ENCODE data around the gene DUOX1.
A peak's percentile ranks its signal among the peaks of the same experiment; 100 is the strongest.

Gene DUOX1

GRCh38 chr15:45151998-45152828 lies 22.4 kb downstream of the DUOX1 start:
- no peaks in the 10 kb centered on the region for H3K27me3 Mint-ChIP-seq (ENCODE audit: low read depth)
- no peaks in the 10 kb centered on the region for H3K9me3 Mint-ChIP-seq
- H3K36me3 Mint-ChIP-seq (ENCODE audit: low read depth): peaks cover 4% of the 10 kb centered on the region
- H3K27ac Mint-ChIP-seq: no peak overlapping the region
- H3K4me3 Mint-ChIP-seq: no peak overlapping the region
- peaks cover 2% of the 10 kb centered on the region for H3K4me1 Mint-ChIP-seq (ENCODE audit: low read depth)

DNA sequence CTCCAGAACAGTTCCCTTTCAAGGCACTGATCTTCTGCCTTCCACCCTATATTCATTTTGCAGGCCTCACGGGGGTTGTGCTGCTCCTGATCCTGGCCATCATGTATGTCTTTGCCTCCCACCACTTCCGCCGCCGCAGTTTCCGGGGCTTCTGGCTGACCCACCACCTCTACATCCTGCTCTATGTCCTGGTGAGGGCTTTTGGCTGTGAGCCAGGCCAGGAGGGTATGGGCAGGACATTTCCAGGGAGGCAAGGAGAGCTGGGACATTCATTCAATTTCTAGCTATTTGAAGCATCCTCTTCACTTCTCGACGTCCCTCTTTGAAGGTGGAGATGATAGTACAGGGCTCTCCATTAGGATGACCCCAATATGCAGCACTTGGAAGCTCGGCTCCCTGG lies 25.9 kb downstream of the DUOX1 start:
- Mint-ChIP-seq H3K27ac (no peak overlapping the region), H3K27me3 (ENCODE audit: low read depth) (no peaks in the 10 kb centered on the region), H3K36me3 (ENCODE audit: low read depth) (peaks cover 4% of the 10 kb centered on the region), H3K9me3 (no peaks in the 10 kb centered on the region), H3K4me1 (ENCODE audit: low read depth) (peaks cover 7% of the 10 kb centered on the region), H3K4me3 (no peak overlapping the region)

DNA sequence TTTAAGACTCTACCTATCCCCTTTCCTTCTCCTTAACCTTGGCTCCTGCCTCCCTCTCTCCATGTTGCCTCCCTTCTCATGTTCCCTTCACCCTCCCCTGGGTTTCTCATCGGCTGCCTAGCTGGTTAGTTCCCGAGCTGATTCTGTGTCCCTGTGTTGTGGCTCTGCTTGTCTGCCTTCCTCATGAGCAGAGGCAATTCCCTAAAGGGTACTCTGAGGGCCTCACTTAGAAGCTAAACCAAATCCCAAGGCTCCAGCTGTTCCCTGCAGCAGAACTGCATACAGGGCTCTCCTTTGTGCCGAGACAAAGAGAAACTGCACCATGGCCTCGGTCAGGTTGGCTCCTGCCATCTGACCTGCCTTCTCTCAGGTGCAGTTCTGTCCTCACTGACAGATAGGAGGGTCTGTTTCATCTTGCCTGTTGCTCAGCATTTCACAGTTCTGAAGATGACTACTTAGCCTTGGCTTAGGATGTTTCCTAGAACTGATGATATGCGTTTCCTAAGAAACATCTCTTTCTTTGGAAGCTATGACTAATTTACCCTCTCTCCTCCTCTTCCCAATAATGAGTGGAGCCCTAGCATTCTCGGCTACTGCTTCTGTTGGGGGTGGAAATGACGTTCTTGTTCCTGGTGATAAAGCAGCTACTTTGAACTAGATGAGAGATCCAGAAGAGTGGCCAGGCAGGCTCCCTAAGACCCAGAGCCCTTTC lies 27.1 kb downstream of the DUOX1 start:
- H3K36me3 Mint-ChIP-seq (ENCODE audit: low read depth): peaks cover 4% of the 10 kb centered on the region
- H3K4me3 Mint-ChIP-seq: no peak overlapping the region
- no peaks in the 10 kb centered on the region for H3K27me3 Mint-ChIP-seq (ENCODE audit: low read depth)
- no peaks in the 10 kb centered on the region for H3K9me3 Mint-ChIP-seq
- H3K27ac Mint-ChIP-seq: no peak overlapping the region
- peaks cover 7% of the 10 kb centered on the region for H3K4me1 Mint-ChIP-seq (ENCODE audit: low read depth)

GRCh38 chr15:45157974-45158373 lies 28.2 kb downstream of the DUOX1 start:
- Mint-ChIP-seq H3K4me3 (no peak overlapping the region), H3K27ac (no peak overlapping the region), H3K4me1 (ENCODE audit: low read depth) (peaks cover 12% of the 10 kb centered on the region), H3K27me3 (ENCODE audit: low read depth) (no peaks in the 10 kb centered on the region), H3K36me3 (ENCODE audit: low read depth) (no peaks in the 10 kb centered on the region), H3K9me3 (no peaks in the 10 kb centered on the region)

DNA sequence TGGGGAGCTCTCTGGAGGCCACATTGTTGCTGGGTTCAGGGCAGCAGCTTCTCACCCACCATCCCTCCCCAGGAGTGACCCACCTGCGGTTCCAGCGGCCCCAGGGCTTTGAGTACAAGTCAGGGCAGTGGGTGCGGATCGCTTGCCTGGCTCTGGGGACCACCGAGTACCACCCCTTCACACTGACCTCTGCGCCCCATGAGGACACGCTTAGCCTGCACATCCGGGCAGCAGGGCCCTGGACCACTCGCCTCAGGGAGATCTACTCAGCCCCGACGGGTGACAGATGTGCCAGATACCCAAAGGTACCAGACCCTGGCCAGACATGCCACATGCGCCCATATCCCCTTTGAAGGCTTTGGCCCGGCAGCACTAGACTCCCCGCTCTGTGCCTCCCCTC lies 31.9 kb downstream of the DUOX1 start:
- no peak overlapping the region for H3K27ac Mint-ChIP-seq
- H3K4me1 Mint-ChIP-seq (ENCODE audit: low read depth): peaks cover 24% of the 10 kb centered on the region
- no peaks in the 10 kb centered on the region for H3K36me3 Mint-ChIP-seq (ENCODE audit: low read depth)
- H3K9me3 Mint-ChIP-seq: no peaks in the 10 kb centered on the region
- H3K27me3 Mint-ChIP-seq (ENCODE audit: low read depth): no peaks in the 10 kb centered on the region
- no peak overlapping the region for H3K4me3 Mint-ChIP-seq

DNA sequence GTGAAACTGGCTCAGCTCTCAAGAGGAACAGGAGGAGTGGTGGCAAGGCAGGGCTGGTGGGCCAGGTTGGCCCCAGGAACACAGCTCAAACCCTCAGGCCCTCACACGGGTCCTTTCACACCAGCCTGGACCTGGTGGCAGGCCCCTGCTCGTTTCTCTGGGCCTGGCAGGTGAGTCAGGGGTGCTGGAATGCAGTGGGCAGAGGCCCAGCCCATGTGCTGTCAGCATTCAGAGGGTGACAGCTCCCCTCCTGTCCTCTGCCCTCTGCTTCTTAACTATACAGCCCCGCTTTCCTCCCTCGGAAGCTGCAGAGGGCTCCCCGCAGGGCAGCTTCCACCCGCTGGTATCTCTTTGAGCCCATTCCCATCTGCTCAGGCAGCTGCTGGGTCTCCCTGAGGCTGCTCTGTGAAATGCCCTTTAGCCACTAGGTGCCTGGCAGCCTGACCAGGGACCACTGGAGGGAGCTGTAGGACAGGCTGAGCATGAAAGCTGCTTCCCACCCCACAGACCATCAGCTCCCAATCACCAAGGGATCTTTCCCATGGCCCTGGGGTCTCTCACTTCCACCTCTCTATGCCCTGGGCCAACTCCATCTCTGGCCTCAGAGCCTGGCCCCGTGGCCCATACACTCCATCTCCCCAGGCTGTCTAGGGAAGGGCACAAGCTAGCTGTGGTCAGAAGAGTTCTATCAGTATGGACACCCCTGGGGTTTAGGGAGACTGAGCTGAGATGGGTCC lies 33.1 kb downstream of the DUOX1 start:
- H3K4me3 Mint-ChIP-seq: no peak overlapping the region
- no peaks in the 10 kb centered on the region for H3K27me3 Mint-ChIP-seq (ENCODE audit: low read depth)
- no peaks in the 10 kb centered on the region for H3K36me3 Mint-ChIP-seq (ENCODE audit: low read depth)
- H3K27ac Mint-ChIP-seq: no peak overlapping the region
- no peaks in the 10 kb centered on the region for H3K9me3 Mint-ChIP-seq
- H3K4me1 Mint-ChIP-seq (ENCODE audit: low read depth): peaks cover 25% of the 10 kb centered on the region

DNA sequence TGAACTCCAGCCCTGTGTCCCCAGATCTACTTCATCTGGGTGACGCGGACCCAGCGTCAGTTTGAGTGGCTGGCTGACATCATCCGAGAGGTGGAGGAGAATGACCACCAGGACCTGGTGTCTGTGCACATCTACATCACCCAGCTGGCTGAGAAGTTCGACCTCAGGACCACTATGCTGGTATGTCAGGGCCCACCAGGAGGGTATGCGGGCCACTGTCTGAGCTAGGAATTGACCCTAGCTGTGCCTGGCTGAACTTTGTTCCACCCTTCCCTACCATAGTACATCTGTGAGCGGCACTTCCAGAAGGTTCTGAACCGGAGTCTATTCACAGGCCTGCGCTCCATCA lies 33.7 kb downstream of the DUOX1 start:
- Mint-ChIP-seq H3K4me1 (ENCODE audit: low read depth) (peaks cover 22% of the 10 kb centered on the region), H3K27ac (no peak overlapping the region), H3K4me3 (no peak overlapping the region), H3K9me3 (no peaks in the 10 kb centered on the region), H3K27me3 (ENCODE audit: low read depth) (no peaks in the 10 kb centered on the region), H3K36me3 (ENCODE audit: low read depth) (no peaks in the 10 kb centered on the region)

DNA sequence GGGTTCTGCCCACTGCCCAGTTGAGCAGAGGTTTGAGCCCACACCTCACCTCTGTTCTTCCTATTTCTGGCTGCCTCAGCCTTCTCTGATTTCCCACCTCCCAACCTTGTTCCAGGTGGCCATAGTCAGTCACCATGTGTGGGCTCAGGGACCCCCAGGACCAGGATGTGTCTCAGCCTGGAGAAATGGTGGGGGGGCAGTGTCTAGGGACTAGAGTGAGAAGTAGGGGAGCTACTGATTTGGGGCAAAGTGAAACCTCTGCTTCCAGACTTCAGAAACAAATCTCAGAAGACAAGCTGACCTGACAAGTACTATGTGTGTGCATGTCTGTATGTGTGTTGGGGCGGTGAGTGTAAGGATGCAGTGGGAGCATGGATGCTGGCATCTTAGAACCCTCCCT lies 35.1 kb downstream of the DUOX1 start:
- Mint-ChIP-seq H3K4me1 (ENCODE audit: low read depth) (peaks cover 22% of the 10 kb centered on the region), H3K27ac (peak overlapping the region; percentile 43)

GRCh38 chr15:45165536-45165935 lies 35.7 kb downstream of the DUOX1 start:
- peak overlapping the region; percentile 59 for H3K27ac Mint-ChIP-seq
- H3K36me3 Mint-ChIP-seq (ENCODE audit: low read depth): no peaks in the 10 kb centered on the region
- no peaks in the 10 kb centered on the region for H3K9me3 Mint-ChIP-seq
- peak overlapping the region; percentile 68 for H3K4me3 Mint-ChIP-seq
- H3K4me1 Mint-ChIP-seq (ENCODE audit: low read depth): peaks cover 20% of the 10 kb centered on the region
- no peaks in the 10 kb centered on the region for H3K27me3 Mint-ChIP-seq (ENCODE audit: low read depth)

More for the DNA sequence above, 35.1 kb downstream of the DUOX1 start:
- Mint-ChIP-seq H3K36me3 (ENCODE audit: low read depth) (no peaks in the 10 kb centered on the region), H3K9me3 (no peaks in the 10 kb centered on the region), H3K27me3 (ENCODE audit: low read depth) (no peaks in the 10 kb centered on the region), H3K4me3 (peak overlapping the region; percentile 48)

DNA sequence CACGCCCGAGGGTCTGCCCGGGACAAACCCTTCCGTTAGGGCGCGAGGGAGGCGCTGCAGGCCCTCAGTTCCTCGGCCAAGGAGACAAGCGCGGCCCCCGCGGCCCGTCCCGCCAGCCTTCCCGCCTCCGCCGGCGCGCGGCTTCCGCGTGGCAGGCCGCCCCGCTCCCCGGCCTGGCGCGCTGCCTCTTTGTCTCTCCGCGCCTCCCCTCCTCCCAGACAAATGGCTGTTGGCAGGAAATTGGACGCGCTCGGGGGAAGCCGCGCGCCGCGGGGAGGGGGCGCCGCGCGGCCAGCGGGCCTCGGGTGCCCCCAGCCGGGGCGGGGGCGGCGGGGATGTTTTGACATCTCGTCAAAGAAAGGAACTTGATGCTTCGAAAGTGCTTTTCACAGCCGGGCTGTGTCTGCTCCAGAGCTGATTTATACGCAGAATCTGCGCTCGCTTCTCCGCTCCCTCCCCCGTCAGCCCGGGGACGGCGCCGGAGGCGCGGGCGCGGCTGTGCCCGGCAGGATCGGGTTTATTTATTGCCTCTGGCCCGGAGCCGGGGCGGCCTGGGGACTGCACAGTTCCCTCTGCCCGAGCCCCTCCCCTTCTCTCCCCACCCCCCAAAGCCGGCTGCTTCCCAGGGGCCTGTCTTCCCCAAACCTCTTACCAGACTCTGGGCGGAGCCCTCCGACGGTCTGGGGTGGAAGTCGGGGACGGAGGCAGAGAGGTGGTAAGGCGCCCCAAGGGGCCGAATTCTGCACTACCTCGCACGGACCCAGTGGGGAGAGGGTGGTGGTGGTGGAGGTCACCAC lies 37.2 kb downstream of the DUOX1 start:
- no peaks in the 10 kb centered on the region for H3K36me3 Mint-ChIP-seq (ENCODE audit: low read depth)
- peak overlapping the region; percentile 73 for H3K27ac Mint-ChIP-seq
- H3K4me3 Mint-ChIP-seq: peak overlapping the region; percentile 70
- H3K27me3 Mint-ChIP-seq (ENCODE audit: low read depth): no peaks in the 10 kb centered on the region
- H3K4me1 Mint-ChIP-seq (ENCODE audit: low read depth): peaks cover 20% of the 10 kb centered on the region
- H3K9me3 Mint-ChIP-seq: no peaks in the 10 kb centered on the region

DNA sequence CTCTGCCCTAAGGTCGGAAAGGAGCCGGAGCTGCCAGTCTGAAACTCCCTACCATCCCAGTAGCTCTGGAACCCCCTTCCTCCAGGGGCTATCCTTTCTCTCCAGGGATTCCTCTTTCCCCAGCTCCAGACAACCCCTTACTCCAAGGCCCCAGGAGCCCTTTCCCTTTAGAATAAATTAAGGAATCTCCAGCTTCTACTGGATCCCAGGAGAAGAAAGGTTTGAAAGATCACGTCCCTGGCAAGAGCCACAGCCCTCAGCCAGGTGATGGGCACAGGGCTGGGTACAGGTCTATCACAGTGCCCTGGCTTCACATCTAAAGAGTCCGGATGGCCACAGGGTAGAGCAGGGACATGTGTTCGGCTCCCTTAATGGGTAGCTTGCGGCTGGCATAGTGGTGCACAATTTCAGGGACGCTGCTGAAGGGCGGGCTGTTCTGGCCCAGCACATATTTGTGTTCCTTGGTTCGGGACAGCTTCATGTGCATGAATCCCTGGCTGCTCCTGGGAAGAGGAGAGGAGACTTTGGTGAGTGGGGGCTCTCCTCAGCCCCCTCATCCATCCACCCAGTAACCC lies 37.9 kb downstream of the DUOX1 start:
- Mint-ChIP-seq H3K27me3 (ENCODE audit: low read depth) (no peaks in the 10 kb centered on the region), H3K4me3 (peak overlapping the region; percentile 70), H3K27ac (peak overlapping the region; percentile 73), H3K9me3 (no peaks in the 10 kb centered on the region), H3K4me1 (ENCODE audit: low read depth) (peaks cover 16% of the 10 kb centered on the region), H3K36me3 (ENCODE audit: low read depth) (no peaks in the 10 kb centered on the region)

GRCh38 chr15:45168286-45168685 lies 38.5 kb downstream of the DUOX1 start:
- H3K4me1 Mint-ChIP-seq (ENCODE audit: low read depth): peaks cover 16% of the 10 kb centered on the region
- H3K27ac Mint-ChIP-seq: no peak overlapping the region
- no peak overlapping the region for H3K4me3 Mint-ChIP-seq
- no peaks in the 10 kb centered on the region for H3K36me3 Mint-ChIP-seq (ENCODE audit: low read depth)
- no peaks in the 10 kb centered on the region for H3K9me3 Mint-ChIP-seq
- no peaks in the 10 kb centered on the region for H3K27me3 Mint-ChIP-seq (ENCODE audit: low read depth)

DNA sequence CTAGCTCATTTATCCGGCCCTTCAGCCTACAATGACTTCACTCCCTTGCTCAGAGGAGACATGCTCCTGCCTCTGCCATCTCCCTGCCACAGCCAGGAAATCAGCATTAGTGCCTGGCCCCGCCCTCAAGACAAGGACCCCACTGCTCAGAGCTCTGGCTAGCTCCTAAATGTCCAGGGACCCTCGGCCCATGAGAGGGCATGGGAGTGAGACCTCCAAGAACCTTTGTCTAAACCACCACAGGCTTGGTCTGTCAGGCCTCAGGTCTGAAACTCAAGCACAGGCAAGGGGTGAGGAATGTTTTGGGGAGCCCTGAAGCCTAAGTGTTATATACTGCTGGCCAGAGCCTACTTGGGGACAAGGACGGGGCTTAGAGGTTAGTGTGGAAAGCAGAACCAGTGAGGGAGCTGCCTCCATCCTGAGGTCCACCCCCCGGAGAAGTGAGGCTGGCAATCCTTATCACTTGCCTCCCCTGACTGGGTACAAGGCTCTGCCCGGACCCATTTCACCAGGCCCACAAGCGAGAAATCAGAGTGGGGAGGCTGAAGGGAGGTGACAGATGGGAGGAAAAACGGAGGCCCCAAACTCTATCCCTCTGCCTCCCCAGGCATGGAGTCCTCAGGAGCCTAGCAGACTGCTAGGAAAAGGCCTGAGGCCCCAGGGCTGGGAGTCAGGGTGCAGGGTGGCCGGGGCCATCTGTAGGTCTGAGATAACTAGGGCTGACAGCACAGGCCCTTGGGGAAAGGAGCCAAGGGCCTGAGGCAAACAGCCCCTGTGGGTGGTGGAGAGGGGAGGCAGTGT lies 39.2 kb downstream of the DUOX1 start:
- peaks cover 16% of the 10 kb centered on the region for H3K4me1 Mint-ChIP-seq (ENCODE audit: low read depth)
- peak overlapping the region; percentile 39 for H3K27ac Mint-ChIP-seq
- H3K36me3 Mint-ChIP-seq (ENCODE audit: low read depth): no peaks in the 10 kb centered on the region
- H3K27me3 Mint-ChIP-seq (ENCODE audit: low read depth): no peaks in the 10 kb centered on the region
- H3K4me3 Mint-ChIP-seq: peak overlapping the region; percentile 53
- no peaks in the 10 kb centered on the region for H3K9me3 Mint-ChIP-seq

Data from T-helper 1 cell treated with Interleukin-12 subunit alpha and Interleukin-12 subunit beta and Interleukin-4 antibody, amounts not matched to agents 30 μg/mL and 1 μg/mL, for 36 hours (primary cell).